Progenitor cell of endocrine pancreas (in vitro differentiated cells): ENCODE results near the gene TRMT44. TPM values are rescaled to one million over a fixed set of nuclear protein-coding genes. Genes with fewer than 3 reads are reported as not detected.
"Not testable (repeated sequence)": the region's sequence is repeated elsewhere in the genome, so short reads cannot be mapped to it uniquely, and the experiment has no call there.

Source experiments
- DNase-seq: peaks from one replicate; pipeline ENCODE4 v3.0.0; 2021; ENCODE audit warnings: low spot score; ENCODE audit not compliant: unreplicated experiment
- H3K27ac Mint-ChIP-seq: 2 replicates; pipeline ENCODE4 v1.8.0; 2021; ENCODE audit warnings: mild to moderate bottlenecking, moderate library complexity, mixed read lengths
- H3K27me3 Mint-ChIP-seq: 2 replicates; pipeline ENCODE4 v1.8.0; 2021; ENCODE audit warnings: mixed read lengths
- H3K36me3 Mint-ChIP-seq: 2 replicates; pipeline ENCODE4 v1.8.0; 2022; ENCODE audit warnings: mixed read lengths; ENCODE audit not compliant: insufficient read depth
- H3K4me1 Mint-ChIP-seq: 2 replicates; pipeline ENCODE4 v1.8.0; 2021; ENCODE audit warnings: low read depth, mixed read lengths
- H3K4me3 Mint-ChIP-seq: 2 replicates; pipeline ENCODE4 v1.8.0; 2021; ENCODE audit warnings: low read depth, mild to moderate bottlenecking, moderate library complexity, mixed read lengths
- H3K9me3 Mint-ChIP-seq: 2 replicates; pipeline ENCODE4 v1.8.0; 2021; ENCODE audit warnings: low read depth, mixed read lengths
- CTCF ChIP-seq: fragments of 200-600 bp; sonication (generic); IDR thresholded peaks from one replicate; pipeline ENCODE4 v1.5.0; 2021; ENCODE audit warnings: antibody characterized with exemption, mild to moderate bottlenecking; ENCODE audit not compliant: unreplicated experiment
- total RNA-seq: library from RNA; stranded (reverse); gene quantifications from 2 replicates; pipeline ENCODE4 v1.2.1, GENCODE V29; 2021

TRMT44 gene
- total RNA-seq, 1 donor from 2014 or later, result 31.0 TPM

- no peak overlapping the region for H3K27ac Mint-ChIP-seq
- no peak for DNase-seq
- H3K4me1 Mint-ChIP-seq, result no peaks in the 10 kb centered on the region
- H3K36me3 Mint-ChIP-seq, result peaks cover 1% of the 10 kb centered on the region
- H3K27me3 Mint-ChIP-seq, result no peaks in the 10 kb centered on the region
- H3K9me3 Mint-ChIP-seq, result no peaks in the 10 kb centered on the region
- TF ChIP-seq CTCF, result no peak
- no peak overlapping the region for H3K4me3 Mint-ChIP-seq
Measured at GRCh38 chr4:8477676-8478075, 37.1 kb downstream of the TRMT44 start.

GRCh38 chr4:8478371-8478770 lies 37.8 kb downstream of the TRMT44 start:
- TF ChIP-seq CTCF, result no peak
- Mint-ChIP-seq H3K36me3 (peaks cover 1% of the 10 kb centered on the region), H3K27me3 (no peaks in the 10 kb centered on the region), H3K4me3 (no peak overlapping the region), H3K4me1 (no peaks in the 10 kb centered on the region), H3K27ac (no peak overlapping the region), H3K9me3 (no peaks in the 10 kb centered on the region)
- no peak for DNase-seq

DNA sequence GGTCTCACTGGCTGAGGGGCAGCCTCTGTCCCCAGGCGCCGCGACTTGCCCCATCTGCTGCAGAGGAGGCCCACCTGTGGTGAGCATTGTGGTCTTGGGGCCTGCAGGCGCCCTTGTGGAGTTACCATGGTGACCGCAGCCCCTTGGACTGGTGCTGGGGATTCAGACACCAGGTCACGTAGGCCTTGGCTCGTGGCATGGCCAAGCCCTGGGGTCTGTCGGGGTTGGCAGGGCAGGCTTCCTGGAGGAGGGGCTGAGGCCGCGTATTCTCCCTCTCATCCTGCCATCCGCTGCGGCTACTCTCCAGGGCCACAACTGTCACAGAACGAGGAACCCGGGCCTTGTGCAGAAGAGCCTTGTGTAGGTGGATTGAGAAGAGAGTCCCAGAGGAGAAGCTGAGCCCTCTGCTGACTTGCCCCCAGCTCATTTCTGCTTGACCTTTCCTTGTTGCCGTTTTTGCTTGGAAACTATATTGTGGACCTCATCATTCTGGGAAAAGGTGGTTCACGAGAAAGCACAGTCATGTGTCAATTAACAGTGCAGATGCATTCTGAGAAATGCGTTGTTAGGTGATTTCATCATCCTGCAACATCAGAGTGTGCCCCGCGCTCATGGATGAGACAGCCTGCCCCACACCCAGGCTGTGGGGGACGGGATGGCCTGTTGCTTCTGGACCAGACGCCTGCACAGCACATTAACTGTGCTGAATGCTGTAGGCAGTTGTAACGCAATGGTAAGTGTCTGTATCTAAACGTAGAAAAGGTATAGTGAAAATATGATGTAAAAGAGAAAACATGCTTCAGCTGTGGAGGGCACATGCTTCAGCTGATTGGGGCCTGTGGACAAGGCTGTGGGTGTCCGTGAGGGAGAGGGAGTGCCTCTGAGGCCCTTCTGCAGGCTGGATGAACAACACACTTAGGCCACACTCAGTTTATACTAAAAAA lies 38.5 kb downstream of the TRMT44 start:
- H3K27ac Mint-ChIP-seq, result no peak overlapping the region
- no peak for DNase-seq
- H3K9me3 Mint-ChIP-seq, result no peaks in the 10 kb centered on the region
- H3K4me1 Mint-ChIP-seq, result no peaks in the 10 kb centered on the region
- no peaks in the 10 kb centered on the region for H3K27me3 Mint-ChIP-seq
- no peak for TF ChIP-seq CTCF
- H3K4me3 Mint-ChIP-seq, result no peak overlapping the region
- H3K36me3 Mint-ChIP-seq, result peaks cover 1% of the 10 kb centered on the region

DNA sequence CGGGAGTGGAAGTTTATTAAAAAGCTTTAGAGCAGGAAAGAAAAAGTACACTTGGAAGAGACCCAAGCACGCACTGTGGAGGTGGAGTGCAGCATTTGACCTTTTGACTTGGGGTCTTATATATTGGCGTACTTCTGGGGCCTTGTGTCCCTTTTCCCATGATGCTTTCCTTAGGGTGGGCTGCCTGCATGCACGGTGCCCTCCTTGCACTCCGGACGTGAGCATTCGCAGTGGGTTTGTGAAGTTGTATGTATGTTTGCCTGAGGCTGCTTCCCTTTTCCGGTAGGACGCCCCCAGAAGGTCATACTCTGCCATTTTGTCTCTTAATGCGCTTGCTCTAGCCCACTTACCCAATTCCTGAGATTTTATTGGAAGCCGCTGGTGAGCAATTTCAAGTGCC lies 39.6 kb downstream of the TRMT44 start:
- no peak overlapping the region for H3K27ac Mint-ChIP-seq
- no peak overlapping the region for H3K4me3 Mint-ChIP-seq
- no peak for DNase-seq
- no peak for TF ChIP-seq CTCF
- no peaks in the 10 kb centered on the region for H3K27me3 Mint-ChIP-seq
- H3K36me3 Mint-ChIP-seq, result peaks cover 1% of the 10 kb centered on the region
- no peaks in the 10 kb centered on the region for H3K4me1 Mint-ChIP-seq
- H3K9me3 Mint-ChIP-seq, result no peaks in the 10 kb centered on the region

GRCh38 chr4:8486643-8487042 lies 46.1 kb downstream of the TRMT44 start:
- DNase-seq, result not testable (repeated sequence)

More at GRCh38 chr4:8486643-8487042, 46.1 kb downstream of the TRMT44 start:
- H3K27me3 Mint-ChIP-seq, H3K27ac Mint-ChIP-seq, H3K4me1 Mint-ChIP-seq, H3K4me3 Mint-ChIP-seq: not testable (repeated sequence)
- Mint-ChIP-seq H3K36me3 (peaks cover 12% of the 10 kb centered on the region), H3K9me3 (peaks cover 11% of the 10 kb centered on the region)
